ENCODE results near the gene GLG1.

GRCh38 chr16:74447578-74447977 lies 159.3 kb downstream of the GLG1 start:
- TF ChIP-seq POLR2A (IDR thresholded peaks at IDR 0.05) (no peak), CTCF (IDR thresholded peaks at IDR 0.05) (no peak)

Measured in breast epithelium (tissue), 3 donors.